OCI-LY3 (cell line): Measurements from ENCODE around the gene ADSS1.

Experiments
- EZH2phosphoT487 ChIP-seq: fragments of 200-600 bp; shearing (Covaris generic); IDR thresholded peaks from 2 replicates; pipeline ENCODE4 v1.6.1; 2018; ENCODE audit warnings: antibody characterized with exemption, mixed run types, low read depth
- TF ChIP-seq, protein P1 (sequence below): fragments of 200-600, 300-600 bp; sonication (generic); IDR thresholded peaks from 2 replicates; pipeline ENCODE4 v1.5.1; 2014; ENCODE audit warnings: antibody characterized with exemption, low read length, low read depth

DNA sequence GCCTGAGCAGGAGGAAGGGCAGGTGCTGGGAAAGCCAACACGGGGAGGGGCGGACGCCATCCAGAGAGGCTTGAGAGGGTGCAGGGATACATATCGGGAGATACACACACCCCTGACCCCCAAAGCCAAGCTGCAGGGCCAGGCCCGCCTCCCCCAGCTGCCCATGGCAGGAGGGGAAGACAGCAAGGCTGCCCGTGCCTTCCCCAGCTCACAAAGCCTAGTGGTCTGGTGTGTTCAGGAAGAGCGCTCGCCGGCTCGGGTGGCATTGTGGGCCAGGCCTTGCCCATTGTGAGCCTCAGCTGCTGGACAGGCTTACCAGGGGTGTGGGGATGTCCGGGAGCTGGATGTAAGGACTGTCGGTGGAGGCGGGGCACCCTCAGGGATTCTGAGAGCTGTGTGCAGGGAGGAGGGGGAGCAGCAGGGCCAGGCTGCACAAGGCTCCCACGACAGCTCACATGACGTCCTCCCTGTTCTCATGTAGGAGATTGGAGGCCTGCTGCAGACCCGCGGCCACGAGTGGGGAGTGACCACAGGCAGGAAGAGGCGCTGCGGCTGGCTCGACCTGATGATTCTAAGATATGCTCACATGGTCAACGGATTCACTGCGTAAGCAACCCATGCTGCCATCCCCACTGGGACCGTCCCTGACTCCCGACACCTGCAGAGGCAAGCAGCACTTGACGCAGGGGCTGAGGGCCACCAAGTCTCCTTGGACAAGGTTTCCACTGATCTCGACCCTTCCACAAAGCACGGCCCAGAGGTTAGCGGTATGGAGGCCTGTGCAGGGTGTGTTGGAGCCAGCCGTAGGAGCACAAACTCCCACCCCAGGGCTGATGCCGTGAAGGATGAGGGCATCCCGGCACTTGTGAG, 18.8 kb downstream of the ADSS1 start:
- TF ChIP-seq, protein P1, sequence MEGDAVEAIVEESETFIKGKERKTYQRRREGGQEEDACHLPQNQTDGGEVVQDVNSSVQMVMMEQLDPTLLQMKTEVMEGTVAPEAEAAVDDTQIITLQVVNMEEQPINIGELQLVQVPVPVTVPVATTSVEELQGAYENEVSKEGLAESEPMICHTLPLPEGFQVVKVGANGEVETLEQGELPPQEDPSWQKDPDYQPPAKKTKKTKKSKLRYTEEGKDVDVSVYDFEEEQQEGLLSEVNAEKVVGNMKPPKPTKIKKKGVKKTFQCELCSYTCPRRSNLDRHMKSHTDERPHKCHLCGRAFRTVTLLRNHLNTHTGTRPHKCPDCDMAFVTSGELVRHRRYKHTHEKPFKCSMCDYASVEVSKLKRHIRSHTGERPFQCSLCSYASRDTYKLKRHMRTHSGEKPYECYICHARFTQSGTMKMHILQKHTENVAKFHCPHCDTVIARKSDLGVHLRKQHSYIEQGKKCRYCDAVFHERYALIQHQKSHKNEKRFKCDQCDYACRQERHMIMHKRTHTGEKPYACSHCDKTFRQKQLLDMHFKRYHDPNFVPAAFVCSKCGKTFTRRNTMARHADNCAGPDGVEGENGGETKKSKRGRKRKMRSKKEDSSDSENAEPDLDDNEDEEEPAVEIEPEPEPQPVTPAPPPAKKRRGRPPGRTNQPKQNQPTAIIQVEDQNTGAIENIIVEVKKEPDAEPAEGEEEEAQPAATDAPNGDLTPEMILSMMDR = no peak
- no peak for TF ChIP-seq EZH2phosphoT487
